ENCODE measurements around the gene SNX10. TPM values are rescaled to one million over a fixed set of nuclear protein-coding genes. Genes with fewer than 3 reads are reported as not detected.

Gene SNX10
- total RNA-seq, 1 experiment from 2014 or later, result 9.8 TPM

DNA sequence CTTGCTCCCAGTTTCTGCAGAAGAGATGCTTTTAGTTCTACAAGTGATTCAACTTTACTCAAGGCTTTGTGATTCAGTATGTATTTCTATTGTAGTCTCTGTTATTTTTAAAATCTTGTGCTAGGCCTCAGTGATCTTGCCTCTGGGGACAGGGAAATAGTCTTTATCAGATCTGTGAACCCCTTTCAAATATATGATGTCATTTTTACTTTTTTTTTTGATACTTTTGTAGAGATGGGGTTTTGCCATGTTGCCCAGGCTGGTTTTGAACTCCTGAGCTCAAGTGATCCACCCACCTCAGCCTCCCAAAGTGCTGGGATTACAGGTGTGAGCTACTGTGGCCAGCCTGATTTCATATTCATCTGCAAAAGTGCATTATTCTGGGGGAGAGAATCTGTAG, 3.4 kb downstream of the SNX10 start:
- no peak for DNase-seq

DNA sequence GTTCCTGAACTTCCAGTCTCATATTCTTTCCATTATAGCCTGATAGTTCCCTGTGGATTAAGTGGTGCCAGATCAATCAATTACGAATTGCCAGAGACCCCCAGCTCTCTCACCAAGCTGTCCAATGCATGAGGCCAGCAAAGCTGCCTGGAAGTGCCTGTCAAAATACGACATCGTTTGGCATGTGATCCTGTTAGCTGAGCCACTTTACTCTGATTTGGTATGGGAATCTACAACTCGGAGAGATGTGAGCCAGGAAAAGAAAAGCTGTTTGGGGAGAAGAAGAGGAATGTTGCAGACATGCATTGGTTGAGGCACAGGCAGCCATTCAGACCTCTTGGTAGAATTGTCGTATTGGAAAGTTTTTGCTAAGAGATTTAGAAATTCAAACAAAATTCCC, 3.9 kb downstream of the SNX10 start:
- no peaks in the 10 kb centered on the region for H3K79me2 ChIP-seq (ENCODE audit: low read depth)
- TF ChIP-seq, protein P1, sequence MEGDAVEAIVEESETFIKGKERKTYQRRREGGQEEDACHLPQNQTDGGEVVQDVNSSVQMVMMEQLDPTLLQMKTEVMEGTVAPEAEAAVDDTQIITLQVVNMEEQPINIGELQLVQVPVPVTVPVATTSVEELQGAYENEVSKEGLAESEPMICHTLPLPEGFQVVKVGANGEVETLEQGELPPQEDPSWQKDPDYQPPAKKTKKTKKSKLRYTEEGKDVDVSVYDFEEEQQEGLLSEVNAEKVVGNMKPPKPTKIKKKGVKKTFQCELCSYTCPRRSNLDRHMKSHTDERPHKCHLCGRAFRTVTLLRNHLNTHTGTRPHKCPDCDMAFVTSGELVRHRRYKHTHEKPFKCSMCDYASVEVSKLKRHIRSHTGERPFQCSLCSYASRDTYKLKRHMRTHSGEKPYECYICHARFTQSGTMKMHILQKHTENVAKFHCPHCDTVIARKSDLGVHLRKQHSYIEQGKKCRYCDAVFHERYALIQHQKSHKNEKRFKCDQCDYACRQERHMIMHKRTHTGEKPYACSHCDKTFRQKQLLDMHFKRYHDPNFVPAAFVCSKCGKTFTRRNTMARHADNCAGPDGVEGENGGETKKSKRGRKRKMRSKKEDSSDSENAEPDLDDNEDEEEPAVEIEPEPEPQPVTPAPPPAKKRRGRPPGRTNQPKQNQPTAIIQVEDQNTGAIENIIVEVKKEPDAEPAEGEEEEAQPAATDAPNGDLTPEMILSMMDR (conservative IDR thresholded peaks at IDR 0.05), result no peak
- TF ChIP-seq EZH2 (IDR thresholded peaks at IDR 0.05; ENCODE audit: low read depth), result no peak
- H3K4me1 ChIP-seq (replicated peaks; ENCODE audit: insufficient read depth), result peaks cover 13% of the 10 kb centered on the region
- H3F3A ChIP-seq (ENCODE audit: insufficient read depth, low read depth), result no peaks in the 10 kb centered on the region; the same call in 1 of the 2 replicates
- no peak overlapping the region for H3K4me2 ChIP-seq
- H4K20me1 ChIP-seq (ENCODE audit: insufficient read depth), result no peaks in the 10 kb centered on the region
- no peaks in the 10 kb centered on the region for H3K27me3 ChIP-seq (ENCODE audit: insufficient read depth, low read depth)
- H3K27ac ChIP-seq, result no peak overlapping the region
- H3K4me3 ChIP-seq, result no peak overlapping the region
- ChIA-PET CTCF (interaction anchor here (0.7 kb wide), 1 partner anchor 92 kb away, joined by 4 read pairs; no protein-coding TSS in a partner anchor), POLR2A (ENCODE audit: unreplicated experiment) (no interaction called here)
- no peaks in the 10 kb centered on the region for H3K9me3 ChIP-seq (ENCODE audit: insufficient read depth, low read depth)
- DNase-seq, result no peak
- no peaks in the 10 kb centered on the region for H3K9me2 ChIP-seq (ENCODE audit: insufficient read depth)
- intact Hi-C loops (cut with micrococcal nuclease; ENCODE audit: unreplicated experiment), result no loop called here
- BruUV-seq (replicated peaks), result no TSS peak
- H2AFZ ChIP-seq, result no peak overlapping the region
- H3K36me3 ChIP-seq (ENCODE audit: low read depth), result no peaks in the 10 kb centered on the region

More for the DNA sequence above, 3.4 kb downstream of the SNX10 start:
- POLR2A ChIA-PET (ENCODE audit: unreplicated experiment), result no interaction called here
- Histone ChIP-seq H3K27me3 (ENCODE audit: insufficient read depth, low read depth) (no peaks in the 10 kb centered on the region), H3K4me3 (no peak overlapping the region), H3K9me2 (ENCODE audit: insufficient read depth) (no peaks in the 10 kb centered on the region), H3K4me2 (no peak overlapping the region), H3F3A (ENCODE audit: insufficient read depth, low read depth) (no peaks in the 10 kb centered on the region; the same call in 1 of the 2 replicates), H3K4me1 (replicated peaks; ENCODE audit: insufficient read depth) (peaks cover 13% of the 10 kb centered on the region), H3K9me3 (ENCODE audit: insufficient read depth, low read depth) (no peaks in the 10 kb centered on the region), H3K79me2 (ENCODE audit: low read depth) (no peaks in the 10 kb centered on the region), H3K27ac (no peak overlapping the region), H4K20me1 (ENCODE audit: insufficient read depth) (no peaks in the 10 kb centered on the region), H3K36me3 (ENCODE audit: low read depth) (no peaks in the 10 kb centered on the region), H2AFZ (no peak overlapping the region)
- intact Hi-C loops (cut with micrococcal nuclease; ENCODE audit: unreplicated experiment), result no loop called here
- no TSS peak for BruUV-seq (replicated peaks)
- TF ChIP-seq, protein P1 (conservative IDR thresholded peaks at IDR 0.05), result no peak
- TF ChIP-seq EZH2 (IDR thresholded peaks at IDR 0.05; ENCODE audit: low read depth), result no peak
- CTCF ChIA-PET, result interaction anchor here (0.7 kb wide), 1 partner anchor 91 kb away, joined by 4 read pairs; no protein-coding TSS in a partner anchor

DNA sequence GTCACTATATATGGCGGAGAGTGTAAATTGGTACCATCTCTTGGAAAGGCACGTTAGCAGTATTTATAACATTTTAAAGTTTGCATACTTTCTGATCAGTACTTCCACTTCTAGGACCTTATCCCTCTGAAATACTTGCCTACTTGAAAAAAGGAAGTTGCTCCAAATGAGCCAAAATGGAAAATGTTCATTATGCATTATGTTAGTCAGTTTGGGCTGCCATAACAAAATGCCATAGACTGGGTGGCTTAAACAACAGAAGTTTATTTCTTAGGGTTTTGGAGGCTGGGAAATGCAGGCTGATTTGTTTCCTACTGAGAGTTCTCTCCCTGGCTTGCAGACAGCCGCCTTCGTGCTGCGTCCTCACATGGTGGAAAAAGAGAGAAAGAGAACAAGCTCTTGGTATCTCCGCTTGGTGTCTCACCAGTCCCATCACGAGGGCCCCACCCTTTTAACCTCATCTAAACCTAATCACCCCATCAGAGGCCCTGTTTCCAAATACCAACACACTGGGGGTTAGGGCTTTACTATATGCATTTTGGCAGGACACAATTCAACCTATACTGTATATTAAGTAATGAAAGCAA, 6.9 kb downstream of the SNX10 start:
- Histone ChIP-seq H3K9me2 (ENCODE audit: insufficient read depth) (no peaks in the 10 kb centered on the region), H3K9me3 (ENCODE audit: insufficient read depth, low read depth) (no peaks in the 10 kb centered on the region), H3K27ac (no peak overlapping the region), H2AFZ (no peak overlapping the region), H3K4me1 (replicated peaks; ENCODE audit: insufficient read depth) (no peaks in the 10 kb centered on the region), H4K20me1 (ENCODE audit: insufficient read depth) (no peaks in the 10 kb centered on the region), H3K4me2 (no peak overlapping the region), H3K79me2 (ENCODE audit: low read depth) (no peaks in the 10 kb centered on the region), H3K4me3 (no peak overlapping the region), H3K36me3 (ENCODE audit: low read depth) (no peaks in the 10 kb centered on the region), H3K27me3 (ENCODE audit: insufficient read depth, low read depth) (no peaks in the 10 kb centered on the region), H3F3A (ENCODE audit: insufficient read depth, low read depth) (no peaks in the 10 kb centered on the region)
- POLR2A ChIA-PET (ENCODE audit: unreplicated experiment), result no interaction called here
- intact Hi-C loops (cut with micrococcal nuclease; ENCODE audit: unreplicated experiment), result no loop called here
- BruUV-seq (replicated peaks), result no TSS peak
- CTCF ChIA-PET, result no interaction called here
- DNase-seq, result no peak
- TF ChIP-seq EZH2 (IDR thresholded peaks at IDR 0.05; ENCODE audit: low read depth), result no peak
- TF ChIP-seq, protein P1 (conservative IDR thresholded peaks at IDR 0.05), result no peak

All from PC-9 (cell line).